Amniotic stem cell (primary cell): ENCODE measurements around the gene TCF19.
"Not testable (repeated sequence)": the region's sequence is repeated elsewhere in the genome, so short reads cannot be mapped to it uniquely, and the experiment has no call there.

ENCODE experiments used
- DNase-seq: peaks from one replicate; lab custom pipeline; 2025; lab: John Stamatoyannopoulos, UW

TCF19 gene

GRCh38 chr6:31162463-31163165, 4.2 kb downstream of the TCF19 start:
- no peak for DNase-seq

- no peak for DNase-seq
Measured at GRCh38 chr6:31163922-31164321, 5.5 kb downstream of the TCF19 start.

GRCh38 chr6:31164475-31165063, 6.2 kb downstream of the TCF19 start:
- DNase-seq = not testable (repeated sequence)

GRCh38 chr6:31165064-31165832, 6.9 kb downstream of the TCF19 start:
- not testable (repeated sequence) for DNase-seq

GRCh38 chr6:31165986-31166385, 7.6 kb downstream of the TCF19 start:
- no peak for DNase-seq

GRCh38 chr6:31168606-31169005, 10.2 kb downstream of the TCF19 start:
- no peak for DNase-seq

GRCh38 chr6:31169123-31169857, 10.9 kb downstream of the TCF19 start:
- no peak for DNase-seq

- not testable (repeated sequence) for DNase-seq
Measured at GRCh38 chr6:31169858-31170599, 11.6 kb downstream of the TCF19 start.

GRCh38 chr6:31170600-31170881, 12.2 kb downstream of the TCF19 start, which contains the start of gene POU5F1:
TSS of gene POU5F1 (minus strand) at chr6:31170682. CDS start at chr6:31170620, 62 bp downstream.
- DNase-seq = no peak

GRCh38 chr6:31170987-31171671, 12.7 kb downstream of the TCF19 start:
- no peak for DNase-seq

GRCh38 chr6:31171931-31172905, 13.8 kb downstream of the TCF19 start:
- no peak for DNase-seq

- no peak for DNase-seq
Measured at GRCh38 chr6:31172973-31173384, 14.6 kb downstream of the TCF19 start.

- no peak for DNase-seq
Measured at GRCh38 chr6:31173406-31173805, 15.0 kb downstream of the TCF19 start.

- DNase-seq = no peak
Measured at GRCh38 chr6:31174378-31174777, 16.0 kb downstream of the TCF19 start.

- no peak for DNase-seq
Measured at GRCh38 chr6:31175971-31176370, 17.6 kb downstream of the TCF19 start.

GRCh38 chr6:31178143-31179041, 20.0 kb downstream of the TCF19 start:
- no peak for DNase-seq

- no peak for DNase-seq
Measured at GRCh38 chr6:31179042-31179386, 20.6 kb downstream of the TCF19 start.

GRCh38 chr6:31179896-31180295, 21.5 kb downstream of the TCF19 start:
- no peak for DNase-seq

GRCh38 chr6:31180500-31180899, 22.1 kb downstream of the TCF19 start:
- no peak for DNase-seq
